ENCODE data around the gene MND1.

Gene MND1

GRCh38 chr4:153346031-153346430, 1.5 kb downstream of the MND1 start:
- H3K4me3 ChIP-seq (ENCODE audit: low read length) = no peak overlapping the region
- no peak for TF ChIP-seq CTCF (IDR thresholded peaks at IDR 0.05; ENCODE audit: insufficient read depth, low read depth, low read length, missing control alignments)
- DNase-seq (ENCODE audit: low read depth) = no peak

GRCh38 chr4:153346563-153346962, 2.1 kb downstream of the MND1 start:
- no peak for DNase-seq (ENCODE audit: low read depth)
- no peak for TF ChIP-seq CTCF (IDR thresholded peaks at IDR 0.05; ENCODE audit: insufficient read depth, low read depth, low read length, missing control alignments)
- no peak overlapping the region for H3K4me3 ChIP-seq (ENCODE audit: low read length)

GRCh38 chr4:153347117-153347516, 2.6 kb downstream of the MND1 start:
- no peak for TF ChIP-seq CTCF (IDR thresholded peaks at IDR 0.05; ENCODE audit: insufficient read depth, low read depth, low read length, missing control alignments)
- no peak for DNase-seq (ENCODE audit: low read depth)
- H3K4me3 ChIP-seq (ENCODE audit: low read length) = no peak overlapping the region

GRCh38 chr4:153348006-153348405, 3.5 kb downstream of the MND1 start:
- H3K4me3 ChIP-seq (ENCODE audit: low read length) = no peak overlapping the region
- TF ChIP-seq CTCF (IDR thresholded peaks at IDR 0.05; ENCODE audit: insufficient read depth, low read depth, low read length, missing control alignments) = no peak
- DNase-seq (ENCODE audit: low read depth) = no peak

GRCh38 chr4:153349206-153349805, 4.8 kb downstream of the MND1 start:
- no peak for DNase-seq (ENCODE audit: low read depth)
- H3K4me3 ChIP-seq (ENCODE audit: low read length) = no peak overlapping the region
- no peak for TF ChIP-seq CTCF (IDR thresholded peaks at IDR 0.05; ENCODE audit: insufficient read depth, low read depth, low read length, missing control alignments)

GRCh38 chr4:153362184-153362583, 17.7 kb downstream of the MND1 start:
- no peak overlapping the region for H3K4me3 ChIP-seq (ENCODE audit: low read length)
- no peak for TF ChIP-seq CTCF (IDR thresholded peaks at IDR 0.05; ENCODE audit: insufficient read depth, low read depth, low read length, missing control alignments)
- DNase-seq (ENCODE audit: low read depth) = no peak

- no peak overlapping the region for H3K4me3 ChIP-seq (ENCODE audit: low read length)
- no peak for TF ChIP-seq CTCF (IDR thresholded peaks at IDR 0.05; ENCODE audit: insufficient read depth, low read depth, low read length, missing control alignments)
- no peak for DNase-seq (ENCODE audit: low read depth)
Observed at GRCh38 chr4:153364061-153364460, 19.6 kb downstream of the MND1 start.

All from epithelial cell of esophagus (primary cell).